ENCODE measurements around the gene FDXACB1.

Gene FDXACB1

DNA sequence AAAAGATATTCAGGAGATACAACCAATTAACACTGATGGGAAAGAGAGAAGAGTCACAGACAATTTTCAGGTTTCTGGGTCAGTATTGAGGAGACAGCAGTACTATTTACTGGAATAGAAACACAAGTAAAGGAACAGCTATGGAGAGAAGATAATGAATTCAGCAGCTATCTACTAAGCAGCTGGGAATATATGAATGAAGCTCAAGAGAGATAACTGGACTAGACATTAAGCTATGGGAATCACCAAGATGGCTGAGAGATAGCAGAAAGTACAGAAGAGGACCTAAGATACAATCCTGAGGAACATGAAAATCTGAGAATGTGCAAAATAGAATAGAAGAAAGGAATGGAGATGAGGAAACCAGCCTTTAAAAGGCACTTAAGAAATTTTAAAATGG lies 23.5 kb downstream of the FDXACB1 start:
- TF ChIP-seq CTCF (conservative IDR thresholded peaks at IDR 0.05; ENCODE audit: low read length) = no peak
- no peak overlapping the region for H3K4me3 ChIP-seq (ENCODE audit: low read length)
- DNase-seq (ENCODE audit: low read depth) = no peak

GRCh38 chr11:111852103-111852502 lies 26.9 kb downstream of the FDXACB1 start:
- TF ChIP-seq CTCF (conservative IDR thresholded peaks at IDR 0.05; ENCODE audit: low read length) = no peak
- H3K4me3 ChIP-seq (ENCODE audit: low read length) = no peak overlapping the region
- no peak for DNase-seq (ENCODE audit: low read depth)

DNA sequence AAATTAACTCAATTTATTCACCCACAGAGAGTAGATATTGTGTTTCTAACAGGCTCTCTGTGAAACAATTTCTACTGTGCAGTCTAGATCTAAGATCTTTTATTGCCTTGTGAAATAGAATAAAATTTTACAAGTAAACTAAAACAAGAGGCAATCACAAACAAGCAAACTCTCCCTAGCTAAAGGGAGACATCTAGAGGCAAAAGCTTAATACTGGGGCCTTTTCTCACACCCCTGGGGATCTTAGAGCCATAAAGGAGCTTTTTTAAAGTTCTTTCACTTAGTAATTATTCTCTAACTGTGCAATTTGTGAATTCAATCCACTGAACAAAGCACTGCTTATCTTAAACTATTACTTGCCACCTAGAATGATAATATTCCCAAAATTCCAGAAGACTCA lies 27.3 kb downstream of the FDXACB1 start:
- H3K4me3 ChIP-seq (ENCODE audit: low read length) = no peak overlapping the region
- peak; percentile 37 for DNase-seq (ENCODE audit: low read depth)
- TF ChIP-seq CTCF (conservative IDR thresholded peaks at IDR 0.05; ENCODE audit: low read length) = peak; percentile 66

GRCh38 chr11:111851067-111851466 lies 27.9 kb downstream of the FDXACB1 start:
- no peak for DNase-seq (ENCODE audit: low read depth)
- H3K4me3 ChIP-seq (ENCODE audit: low read length) = no peak overlapping the region
- TF ChIP-seq CTCF (conservative IDR thresholded peaks at IDR 0.05; ENCODE audit: low read length) = no peak

GRCh38 chr11:111849631-111850030 lies 29.3 kb downstream of the FDXACB1 start:
- no peak for DNase-seq (ENCODE audit: low read depth)
- TF ChIP-seq CTCF (conservative IDR thresholded peaks at IDR 0.05; ENCODE audit: low read length) = no peak
- H3K4me3 ChIP-seq (ENCODE audit: low read length) = no peak overlapping the region

- no peak overlapping the region for H3K4me3 ChIP-seq (ENCODE audit: low read length)
- TF ChIP-seq CTCF (conservative IDR thresholded peaks at IDR 0.05; ENCODE audit: low read length) = no peak
- DNase-seq (ENCODE audit: low read depth) = peak; percentile 50
These were observed 32.3 kb downstream of the FDXACB1 start for GRCh38 chr11:111846636-111847035.

DNA sequence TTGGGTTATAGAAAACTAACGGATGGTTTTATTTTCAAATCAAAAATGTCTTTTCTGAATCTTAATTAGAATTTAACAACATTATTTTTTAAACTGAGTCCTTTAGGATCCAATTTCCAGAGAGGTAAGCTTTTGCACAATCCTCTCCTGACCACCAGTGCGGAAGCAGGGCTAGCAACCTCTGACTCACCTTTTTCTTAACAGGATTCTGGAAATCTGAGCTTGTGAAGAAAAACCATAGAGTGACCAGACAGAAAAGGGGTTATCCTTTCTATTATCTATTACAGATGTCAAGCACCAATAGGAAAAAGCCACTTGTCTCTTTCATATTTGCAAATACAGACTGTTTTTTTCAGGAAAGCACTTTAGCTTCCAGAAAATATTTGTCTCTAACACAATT lies 32.9 kb downstream of the FDXACB1 start:
- peak; percentile 26 for DNase-seq (ENCODE audit: low read depth)
- no peak for TF ChIP-seq CTCF (conservative IDR thresholded peaks at IDR 0.05; ENCODE audit: low read length)
- H3K4me3 ChIP-seq (ENCODE audit: low read length) = no peak overlapping the region
